Suprapubic skin (tissue), 4 donors: ENCODE results near the gene EPB41. TPM values are rescaled to one million over a fixed set of nuclear protein-coding genes. Genes with fewer than 3 reads are reported as not detected.
A peak's percentile ranks its signal among the peaks of the same experiment; 100 is the strongest.

Source experiments
- DNase-seq, 2 donors: peaks; one replicate each; pipeline ENCODE4 v3.0.0-alpha.2; 2019; ENCODE audit warnings: low spot score in 2 of 2
- H3K27ac ChIP-seq: fragments of 200-600 bp; sonication (generic); one replicate; pipeline ENCODE4 v1.5.1; 2019
- H3K27me3 ChIP-seq: fragments of 200-600 bp; sonication (generic); one replicate; pipeline ENCODE4 v1.5.1; 2019
- H3K36me3 ChIP-seq: fragments of 200-600 bp; sonication (generic); one replicate; pipeline ENCODE4 v1.5.1; 2019
- H3K4me1 ChIP-seq: fragments of 200-600 bp; sonication (generic); one replicate; pipeline ENCODE4 v1.5.1; 2019
- H3K4me3 ChIP-seq: fragments of 200-600 bp; sonication (generic); one replicate; pipeline ENCODE4 v1.5.1; 2019; ENCODE audit warnings: mild to moderate bottlenecking
- H3K9me3 ChIP-seq: fragments of 200-600 bp; sonication (generic); one replicate; pipeline ENCODE4 v1.5.1; 2019
- EP300 ChIP-seq: sonication (generic); formaldehyde crosslinking; IDR thresholded peaks from one replicate; pipeline ENCODE4 v1.6.1; 2017; ENCODE audit warnings: antibody characterized with exemption
- POLR2A ChIP-seq, 2 donors: fragments of 450-650 bp; IDR thresholded peaks; one replicate each; pipeline ENCODE4 v1.6.1; 2017; ENCODE audit warnings: antibody characterized with exemption in 2 of 2, mild to moderate bottlenecking in 2 of 2, moderate library complexity in 2 of 2
- POLR2AphosphoS5 ChIP-seq, 3 donors: sonication (generic); formaldehyde crosslinking; IDR thresholded peaks; one replicate each; pipeline ENCODE4 v1.6.1; 2017; ENCODE audit warnings: antibody characterized with exemption in 3 of 3
- WGBS: methylation state at CpG from one replicate; pipeline ENCODE4 v1.1.5; 2018; 5-methylcytosine and 5-hydroxymethylcytosine counted together
- total RNA-seq, 4 donors: library from RNA; depleted of rRNA; stranded (reverse); fragments of >200 nt; gene quantifications; one replicate each; pipeline ENCODE4 v1.1.0, GENCODE V29; 2016
- TF ChIP-seq, protein P1 (sequence below), 2 donors: fragments of 200-600 bp in 1 of 2; fragments of 450-650 bp in 1 of 2; sonication (generic) in 1 of 2; IDR thresholded peaks; one replicate each; pipeline ENCODE4 v1.5.1; 2016 to 2019; ENCODE audit warnings: antibody characterized with exemption in 2 of 2, mild to moderate bottlenecking in 1 of 2, moderate library complexity in 1 of 2

EPB41 gene
- 10 to 100 TPM; 45.7 to 79.5 (median 67.1) TPM for total RNA-seq

GRCh38 chr1:28914228-28915030, at the start of gene EPB41:
EPB41 (plus strand) TSS chr1:28914569; CDS start chr1:28987438, 72,869 bp downstream.
- H3K27me3 ChIP-seq = no peaks in the 10 kb centered on the region
- TF ChIP-seq EP300 (no peak), POLR2A (IDR thresholded peaks at IDR 0.05) (peak in 1 of 2 donors; percentile 33)
- H3K4me1 ChIP-seq = peaks cover 21% of the 10 kb centered on the region
- H3K9me3 ChIP-seq = no peaks in the 10 kb centered on the region
- under 1% methylated on average over 22 of the region's 95 CpGs for WGBS
- peak within 1 kb of the TSS; percentile 42 for H3K27ac ChIP-seq
- no peaks in the 10 kb centered on the region for H3K36me3 ChIP-seq
- DNase-seq = peak; percentile 92 to 95
- H3K4me3 ChIP-seq = peak within 1 kb of the TSS; percentile 71

DNA sequence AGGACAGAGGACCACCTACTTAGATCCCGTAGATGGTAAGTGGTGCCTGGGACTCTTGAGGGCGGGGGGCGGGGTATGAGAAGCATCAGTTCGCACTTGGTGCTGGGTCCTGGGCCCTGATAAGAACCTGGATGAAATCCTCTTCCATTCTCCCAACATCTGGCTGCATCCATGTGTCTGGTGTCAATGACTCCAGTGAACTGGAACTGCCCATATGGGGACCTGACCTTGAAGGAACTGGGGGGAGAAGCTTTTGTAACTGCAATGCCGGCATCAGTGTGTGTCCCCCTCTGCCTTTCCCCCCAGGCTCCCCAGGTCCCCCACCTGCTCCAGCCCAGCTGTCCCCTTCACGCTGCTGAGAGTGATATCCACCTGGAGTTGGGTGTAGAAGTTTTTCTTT, 49.7 kb upstream of the EPB41 start:
- no peak for TF ChIP-seq POLR2A (IDR thresholded peaks at IDR 0.05)
- no peak for TF ChIP-seq EP300
- TF ChIP-seq, protein P1, sequence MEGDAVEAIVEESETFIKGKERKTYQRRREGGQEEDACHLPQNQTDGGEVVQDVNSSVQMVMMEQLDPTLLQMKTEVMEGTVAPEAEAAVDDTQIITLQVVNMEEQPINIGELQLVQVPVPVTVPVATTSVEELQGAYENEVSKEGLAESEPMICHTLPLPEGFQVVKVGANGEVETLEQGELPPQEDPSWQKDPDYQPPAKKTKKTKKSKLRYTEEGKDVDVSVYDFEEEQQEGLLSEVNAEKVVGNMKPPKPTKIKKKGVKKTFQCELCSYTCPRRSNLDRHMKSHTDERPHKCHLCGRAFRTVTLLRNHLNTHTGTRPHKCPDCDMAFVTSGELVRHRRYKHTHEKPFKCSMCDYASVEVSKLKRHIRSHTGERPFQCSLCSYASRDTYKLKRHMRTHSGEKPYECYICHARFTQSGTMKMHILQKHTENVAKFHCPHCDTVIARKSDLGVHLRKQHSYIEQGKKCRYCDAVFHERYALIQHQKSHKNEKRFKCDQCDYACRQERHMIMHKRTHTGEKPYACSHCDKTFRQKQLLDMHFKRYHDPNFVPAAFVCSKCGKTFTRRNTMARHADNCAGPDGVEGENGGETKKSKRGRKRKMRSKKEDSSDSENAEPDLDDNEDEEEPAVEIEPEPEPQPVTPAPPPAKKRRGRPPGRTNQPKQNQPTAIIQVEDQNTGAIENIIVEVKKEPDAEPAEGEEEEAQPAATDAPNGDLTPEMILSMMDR (IDR thresholded peaks at IDR 0.05) = no peak
- TF ChIP-seq POLR2AphosphoS5 (IDR thresholded peaks at IDR 0.05) = no peak
- H3K27ac ChIP-seq = no peak overlapping the region
- 82% methylated on average over 4 of the region's 6 CpGs for WGBS
- H3K4me3 ChIP-seq = no peak overlapping the region
- H3K4me1 ChIP-seq = no peaks in the 10 kb centered on the region
- H3K27me3 ChIP-seq = peaks cover 13% of the 10 kb centered on the region
- H3K9me3 ChIP-seq = no peaks in the 10 kb centered on the region
- no peak for DNase-seq
- H3K36me3 ChIP-seq = no peaks in the 10 kb centered on the region

DNA sequence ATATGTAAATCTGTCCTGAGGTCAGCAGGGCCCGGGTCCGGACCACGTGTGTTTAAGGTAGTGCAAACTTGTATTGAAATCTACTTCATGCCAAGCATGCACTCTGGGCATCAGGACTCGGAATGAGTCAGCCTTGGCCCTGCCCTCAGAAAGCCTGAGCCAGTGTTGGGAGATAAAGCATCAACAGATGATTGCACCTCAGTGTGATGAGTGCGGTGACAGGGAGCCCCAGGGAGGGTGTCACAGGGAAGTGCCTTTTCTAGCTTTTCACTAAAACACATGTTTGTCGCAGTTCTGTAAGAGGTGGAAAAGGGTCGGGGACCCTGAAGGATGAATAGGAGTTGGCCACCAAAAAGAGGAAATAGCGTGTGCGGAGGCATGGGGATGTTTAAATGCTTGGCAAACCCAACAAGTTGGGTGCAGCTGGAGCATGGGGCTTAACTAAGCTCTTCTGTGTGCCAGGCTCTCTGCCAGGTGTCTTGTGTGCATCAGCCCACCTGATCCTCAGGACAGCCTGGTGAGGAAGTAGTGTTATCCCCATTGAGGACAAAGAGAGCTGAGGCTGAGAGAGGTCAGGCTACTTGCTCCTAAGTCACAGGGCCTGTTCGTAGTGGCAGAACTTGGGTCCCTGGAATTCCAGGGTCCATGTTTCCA, 48.2 kb upstream of the EPB41 start:
- Histone ChIP-seq H3K36me3 (no peaks in the 10 kb centered on the region), H3K4me3 (no peak overlapping the region), H3K9me3 (no peaks in the 10 kb centered on the region), H3K27ac (no peak overlapping the region), H3K4me1 (no peaks in the 10 kb centered on the region), H3K27me3 (peaks cover 13% of the 10 kb centered on the region)
- no peak for DNase-seq
- TF ChIP-seq, protein P1 (IDR thresholded peaks at IDR 0.05) = no peak
- TF ChIP-seq EP300 (no peak), POLR2AphosphoS5 (IDR thresholded peaks at IDR 0.05) (no peak), POLR2A (IDR thresholded peaks at IDR 0.05) (no peak)
- WGBS = 58% methylated on average over 10 of the region's 10 CpGs

DNA sequence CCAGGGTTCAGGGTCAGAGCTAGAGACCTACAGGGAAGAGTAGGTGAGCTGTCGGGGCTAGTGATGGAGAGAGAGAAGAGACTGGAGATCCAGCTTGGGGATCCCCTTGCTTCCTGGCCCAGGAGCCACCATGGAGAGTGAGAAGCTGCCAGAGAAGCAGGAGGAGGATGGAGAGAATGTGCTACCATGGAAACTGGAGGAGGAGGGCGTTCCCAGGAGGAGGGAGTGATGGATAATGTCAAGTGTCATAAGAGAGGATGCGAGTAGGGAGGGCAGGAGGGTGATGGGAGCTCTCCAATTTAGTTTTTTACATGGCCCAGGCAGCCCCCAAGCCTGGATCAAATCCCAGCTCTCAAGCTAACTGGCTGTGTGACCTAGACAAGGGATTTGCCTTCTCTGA, 46.5 kb upstream of the EPB41 start:
- TF ChIP-seq POLR2A (IDR thresholded peaks at IDR 0.05) (no peak), EP300 (no peak), POLR2AphosphoS5 (IDR thresholded peaks at IDR 0.05) (no peak)
- TF ChIP-seq, protein P1 (IDR thresholded peaks at IDR 0.05) = no peak
- peaks cover 13% of the 10 kb centered on the region for H3K27me3 ChIP-seq
- no peaks in the 10 kb centered on the region for H3K36me3 ChIP-seq
- H3K9me3 ChIP-seq = no peaks in the 10 kb centered on the region
- no peak overlapping the region for H3K27ac ChIP-seq
- WGBS = 73% methylated on average over 3 of the region's 3 CpGs
- no peaks in the 10 kb centered on the region for H3K4me1 ChIP-seq
- no peak for DNase-seq
- no peak overlapping the region for H3K4me3 ChIP-seq

- no peaks in the 10 kb centered on the region for H3K36me3 ChIP-seq
- no peak overlapping the region for H3K4me3 ChIP-seq
- no peak for DNase-seq
- peaks cover 8% of the 10 kb centered on the region for H3K27me3 ChIP-seq
- TF ChIP-seq POLR2A (IDR thresholded peaks at IDR 0.05) (no peak), EP300 (no peak), POLR2AphosphoS5 (IDR thresholded peaks at IDR 0.05) (no peak)
- TF ChIP-seq, protein P1 (IDR thresholded peaks at IDR 0.05) = no peak
- 100% methylated on average over 5 of the region's 5 CpGs for WGBS
- no peaks in the 10 kb centered on the region for H3K9me3 ChIP-seq
- H3K27ac ChIP-seq = no peak overlapping the region
- H3K4me1 ChIP-seq = no peaks in the 10 kb centered on the region
These were observed 44.4 kb upstream of the EPB41 start for GRCh38 chr1:28869952-28870351.
